ENCODE data around the gene DOK4.

The DOK4 gene

GRCh38 chr16:57514791-57515600 lies 28.7 kb upstream of the DOK4 start:
- TF ChIP-seq FOXP2 (optimal IDR thresholded peaks at IDR 0.05; ENCODE audit: control extremely low read depth, extremely low read length, insufficient read depth) (no peak), EZH2 (IDR thresholded peaks at IDR 0.05) (no peak), POLR2AphosphoS5 (IDR thresholded peaks at IDR 0.05; ENCODE audit: borderline replicate concordance, low read depth, low read length) (no peak)
- no peak overlapping the region for H3K9ac ChIP-seq (ENCODE audit: insufficient read length)
- no peak overlapping the region for H3K4me3 ChIP-seq
- H3K36me3 ChIP-seq (ENCODE audit: insufficient read depth, low read length), result no peaks in the 10 kb centered on the region
- H3K27ac ChIP-seq, result no peak overlapping the region
- DNase-seq (ENCODE audit: low read depth, low spot score), result no peak
- H3K9me3 ChIP-seq (ENCODE audit: low read depth, low read length), result no peaks in the 10 kb centered on the region

- no peaks in the 10 kb centered on the region for H3K36me3 ChIP-seq (ENCODE audit: insufficient read depth, low read length)
- no peak for DNase-seq (ENCODE audit: low read depth, low spot score)
- no peak overlapping the region for H3K9ac ChIP-seq (ENCODE audit: insufficient read length)
- no peak overlapping the region for H3K27ac ChIP-seq
- no peak overlapping the region for H3K4me3 ChIP-seq
- no peaks in the 10 kb centered on the region for H3K9me3 ChIP-seq (ENCODE audit: low read depth, low read length)
- TF ChIP-seq EZH2 (IDR thresholded peaks at IDR 0.05) (no peak), POLR2AphosphoS5 (IDR thresholded peaks at IDR 0.05; ENCODE audit: borderline replicate concordance, low read depth, low read length) (no peak), FOXP2 (optimal IDR thresholded peaks at IDR 0.05; ENCODE audit: control extremely low read depth, extremely low read length, insufficient read depth) (no peak)
Measured at GRCh38 chr16:57514371-57514770, 28.1 kb upstream of the DOK4 start.

- Histone ChIP-seq H3K9ac (ENCODE audit: insufficient read length) (no peak overlapping the region), H3K9me3 (ENCODE audit: low read depth, low read length) (no peaks in the 10 kb centered on the region), H3K36me3 (ENCODE audit: insufficient read depth, low read length) (no peaks in the 10 kb centered on the region), H3K27ac (peak overlapping the region; percentile 54; the same call in 1 of the 2 replicates), H3K4me3 (peak overlapping the region; percentile 48)
- DNase-seq (ENCODE audit: low read depth, low spot score), result peak; percentile 47
- TF ChIP-seq EZH2 (IDR thresholded peaks at IDR 0.05) (no peak), FOXP2 (optimal IDR thresholded peaks at IDR 0.05; ENCODE audit: control extremely low read depth, extremely low read length, insufficient read depth) (no peak), POLR2AphosphoS5 (IDR thresholded peaks at IDR 0.05; ENCODE audit: borderline replicate concordance, low read depth, low read length) (no peak)
Measured at GRCh38 chr16:57513371-57514102, 27.2 kb upstream of the DOK4 start.

GRCh38 chr16:57512296-57513001 lies 26.2 kb upstream of the DOK4 start:
- H3K9ac ChIP-seq (ENCODE audit: insufficient read length), result no peak overlapping the region
- no peak overlapping the region for H3K4me3 ChIP-seq
- peak overlapping the region; percentile 42; the same call in 1 of the 2 replicates for H3K27ac ChIP-seq
- no peak for DNase-seq (ENCODE audit: low read depth, low spot score)
- H3K36me3 ChIP-seq (ENCODE audit: insufficient read depth, low read length), result no peaks in the 10 kb centered on the region
- no peaks in the 10 kb centered on the region for H3K9me3 ChIP-seq (ENCODE audit: low read depth, low read length)
- TF ChIP-seq FOXP2 (optimal IDR thresholded peaks at IDR 0.05; ENCODE audit: control extremely low read depth, extremely low read length, insufficient read depth) (no peak), EZH2 (IDR thresholded peaks at IDR 0.05) (no peak), POLR2AphosphoS5 (IDR thresholded peaks at IDR 0.05; ENCODE audit: borderline replicate concordance, low read depth, low read length) (no peak)

- H3K4me3 ChIP-seq, result no peak overlapping the region
- no peak overlapping the region for H3K27ac ChIP-seq
- H3K9ac ChIP-seq (ENCODE audit: insufficient read length), result no peak overlapping the region
- no peaks in the 10 kb centered on the region for H3K9me3 ChIP-seq (ENCODE audit: low read depth, low read length)
- H3K36me3 ChIP-seq (ENCODE audit: insufficient read depth, low read length), result no peaks in the 10 kb centered on the region
- TF ChIP-seq POLR2AphosphoS5 (IDR thresholded peaks at IDR 0.05; ENCODE audit: borderline replicate concordance, low read depth, low read length) (no peak), FOXP2 (optimal IDR thresholded peaks at IDR 0.05; ENCODE audit: control extremely low read depth, extremely low read length, insufficient read depth) (no peak), EZH2 (IDR thresholded peaks at IDR 0.05) (no peak)
- DNase-seq (ENCODE audit: low read depth, low spot score), result no peak
Measured at GRCh38 chr16:57510016-57510871, 24.0 kb upstream of the DOK4 start.

GRCh38 chr16:57509231-57509923 lies 23.1 kb upstream of the DOK4 start:
- H3K27ac ChIP-seq, result no peak overlapping the region
- TF ChIP-seq POLR2AphosphoS5 (IDR thresholded peaks at IDR 0.05; ENCODE audit: borderline replicate concordance, low read depth, low read length) (no peak), EZH2 (IDR thresholded peaks at IDR 0.05) (no peak), FOXP2 (optimal IDR thresholded peaks at IDR 0.05; ENCODE audit: control extremely low read depth, extremely low read length, insufficient read depth) (no peak)
- H3K9me3 ChIP-seq (ENCODE audit: low read depth, low read length), result no peaks in the 10 kb centered on the region
- no peak overlapping the region for H3K4me3 ChIP-seq
- no peaks in the 10 kb centered on the region for H3K36me3 ChIP-seq (ENCODE audit: insufficient read depth, low read length)
- DNase-seq (ENCODE audit: low read depth, low spot score), result no peak
- H3K9ac ChIP-seq (ENCODE audit: insufficient read length), result no peak overlapping the region

- Histone ChIP-seq H3K36me3 (ENCODE audit: insufficient read depth, low read length) (no peaks in the 10 kb centered on the region), H3K27ac (no peak overlapping the region), H3K4me3 (no peak overlapping the region), H3K9me3 (ENCODE audit: low read depth, low read length) (no peaks in the 10 kb centered on the region), H3K9ac (ENCODE audit: insufficient read length) (no peak overlapping the region)
- TF ChIP-seq FOXP2 (optimal IDR thresholded peaks at IDR 0.05; ENCODE audit: control extremely low read depth, extremely low read length, insufficient read depth) (no peak), EZH2 (IDR thresholded peaks at IDR 0.05) (no peak), POLR2AphosphoS5 (IDR thresholded peaks at IDR 0.05; ENCODE audit: borderline replicate concordance, low read depth, low read length) (no peak)
- DNase-seq (ENCODE audit: low read depth, low spot score), result no peak
Measured at GRCh38 chr16:57508035-57508425, 21.7 kb upstream of the DOK4 start.
